ENCODE data around the gene NRARP. TPM values are rescaled to one million over a fixed set of nuclear protein-coding genes. Genes with fewer than 3 reads are reported as not detected.

The NRARP gene
- total and polyA plus RNA-seq, 7 experiments from 2014 or later: 0.70 to 2.7 (median 1.7) TPM; not detected in 2

- DNase-seq (no peak), ATAC-seq (no peak)
- Mint-ChIP-seq H3K27ac (peak overlapping the region in 1 of 9 donors; percentile 50), H3K4me1 (peaks cover 0 to 20% (median 13%) of the 10 kb centered on the region in 7 donors), H3K27me3 (peaks cover 22 to 50% (median 31%) of the 10 kb centered on the region in 5 donors), H3K4me3 (peak overlapping the region; percentile 32 to 86 (median 71)), H3K36me3 (no peaks in the 10 kb centered on the region), H3K9me3 (no peaks in the 10 kb centered on the region)
- Histone ChIP-seq H3K27ac (ENCODE audit: low read depth, low read length) (no peak overlapping the region), H3K4me1 (ENCODE audit: control insufficient read depth in 2 of 2, insufficient read depth in 2 of 2, low read length in 2 of 2) (peaks cover 7 to 12% of the 10 kb centered on the region in 2 donors), H3K27me3 (ENCODE audit: control insufficient read depth in 2 of 2, insufficient read depth in 2 of 2, low read length in 2 of 2) (peaks cover 15 to 30% of the 10 kb centered on the region in 2 donors), H3K9me3 (ENCODE audit: control insufficient read depth in 2 of 3, low read length in 3 of 3) (no peaks in the 10 kb centered on the region), H3K4me3 (ENCODE audit: low read length) (no peak overlapping the region), H3K36me3 (ENCODE audit: control insufficient read depth in 2 of 3, insufficient read depth in 3 of 3, low read length in 3 of 3) (no peaks in the 10 kb centered on the region)
- CTCF ChIA-PET: interaction anchor here (1.0 to 1.2 kb wide), 3 partner anchors 13 to 108 kb away, joined by 3 to 5 read pairs (median 3); partner anchors contain the start of gene RNF224
- POLR2A ChIA-PET: no interaction called here
- intact Hi-C loops (cut with micrococcal nuclease): loop anchor here (1.0 to 2.0 kb wide), 3 partner anchors 111 to 149 kb away; no protein-coding TSS in a partner anchor
These were observed 6.0 kb downstream of the NRARP start for GRCh38 chr9:137295849-137296669.

- CTCF ChIA-PET: no interaction called here
These were observed 6.7 kb downstream of the NRARP start for GRCh38 chr9:137295238-137295811.

GRCh38 chr9:137294681-137295237, 7.3 kb downstream of the NRARP start:
- H3K9me3 ChIP-seq (ENCODE audit: control insufficient read depth in 2 of 3, low read length in 3 of 3): no peaks in the 10 kb centered on the region
- H3K4me3 ChIP-seq (ENCODE audit: low read length): peak overlapping the region; percentile 27
- Mint-ChIP-seq H3K27ac (no peak overlapping the region), H3K4me3 (peak overlapping the region; percentile 11 to 76 (median 54)), H3K36me3 (no peaks in the 10 kb centered on the region), H3K9me3 (no peaks in the 10 kb centered on the region), H3K4me1 (peaks cover 0 to 13% (median 8%) of the 10 kb centered on the region in 7 donors), H3K27me3 (peaks cover 22 to 41% (median 23%) of the 10 kb centered on the region in 5 donors)
- ChIA-PET CTCF (interaction anchor here (0.6 kb wide), 1 partner anchor 403 kb away, joined by 3 read pairs; no protein-coding TSS in a partner anchor), POLR2A (no interaction called here)
- intact Hi-C loops (cut with micrococcal nuclease): loop anchor here (1.0 to 5.0 kb wide), 4 partner anchors 112 to 233 kb away; no protein-coding TSS in a partner anchor
- no peak overlapping the region for H3K27ac ChIP-seq (ENCODE audit: low read depth, low read length)
- H3K4me1 ChIP-seq (ENCODE audit: control insufficient read depth in 2 of 2, insufficient read depth in 2 of 2, low read length in 2 of 2): peaks cover 0 to 6% of the 10 kb centered on the region in 2 donors
- H3K36me3 ChIP-seq (ENCODE audit: control insufficient read depth in 2 of 3, insufficient read depth in 3 of 3, low read length in 3 of 3): no peaks in the 10 kb centered on the region
- DNase-seq (no peak), ATAC-seq (peak; percentile 17)
- peaks cover 7 to 26% of the 10 kb centered on the region in 2 donors for H3K27me3 ChIP-seq (ENCODE audit: control insufficient read depth in 2 of 2, insufficient read depth in 2 of 2, low read length in 2 of 2)

More at GRCh38 chr9:137295238-137295811, 6.7 kb downstream of the NRARP start:
- intact Hi-C loops (cut with micrococcal nuclease): loop anchor here (1.0 to 2.0 kb wide), 3 partner anchors 111 to 149 kb away; no protein-coding TSS in a partner anchor
- peak overlapping the region in 8 of 10 donors; percentile 5 to 76 (median 54) for H3K4me3 Mint-ChIP-seq
- no peak overlapping the region for H3K27ac Mint-ChIP-seq
- H3K4me3 ChIP-seq (ENCODE audit: low read length): peak overlapping the region; percentile 27
- H3K27ac ChIP-seq (ENCODE audit: low read depth, low read length): no peak overlapping the region
- POLR2A ChIA-PET: no interaction called here
- H3K4me1 Mint-ChIP-seq: peaks cover 0 to 15% (median 9%) of the 10 kb centered on the region in 7 donors
- no peaks in the 10 kb centered on the region for H3K36me3 ChIP-seq (ENCODE audit: control insufficient read depth in 2 of 3, insufficient read depth in 3 of 3, low read length in 3 of 3)
- peaks cover 22 to 45% (median 26%) of the 10 kb centered on the region in 5 donors for H3K27me3 Mint-ChIP-seq
- no peaks in the 10 kb centered on the region for H3K9me3 Mint-ChIP-seq
- DNase-seq: peak in 7 of 9 donors; percentile 36 to 80 (median 54)
- no peaks in the 10 kb centered on the region for H3K9me3 ChIP-seq (ENCODE audit: control insufficient read depth in 2 of 3, low read length in 3 of 3)
- peaks cover under 1 to 6% of the 10 kb centered on the region in 2 donors for H3K4me1 ChIP-seq (ENCODE audit: control insufficient read depth in 2 of 2, insufficient read depth in 2 of 2, low read length in 2 of 2)
- peaks cover 12 to 30% of the 10 kb centered on the region in 2 donors for H3K27me3 ChIP-seq (ENCODE audit: control insufficient read depth in 2 of 2, insufficient read depth in 2 of 2, low read length in 2 of 2)
- ATAC-seq: peak; percentile 92
- no peaks in the 10 kb centered on the region for H3K36me3 Mint-ChIP-seq

GRCh38 chr9:137294091-137294680, 7.9 kb downstream of the NRARP start:
- H3K36me3 Mint-ChIP-seq: no peaks in the 10 kb centered on the region
- no peak overlapping the region for H3K27ac Mint-ChIP-seq
- ChIA-PET CTCF (interaction anchor here (0.6 kb wide), 1 partner anchor 403 kb away, joined by 3 read pairs; no protein-coding TSS in a partner anchor), POLR2A (no interaction called here)
- DNase-seq: no peak
- peaks cover 0 to 6% of the 10 kb centered on the region in 2 donors for H3K4me1 ChIP-seq (ENCODE audit: control insufficient read depth in 2 of 2, insufficient read depth in 2 of 2, low read length in 2 of 2)
- H3K9me3 ChIP-seq (ENCODE audit: control insufficient read depth in 2 of 3, low read length in 3 of 3): no peaks in the 10 kb centered on the region
- H3K36me3 ChIP-seq (ENCODE audit: control insufficient read depth in 2 of 3, insufficient read depth in 3 of 3, low read length in 3 of 3): no peaks in the 10 kb centered on the region
- H3K27me3 ChIP-seq (ENCODE audit: control insufficient read depth in 2 of 2, insufficient read depth in 2 of 2, low read length in 2 of 2): peaks cover 3 to 21% of the 10 kb centered on the region in 2 donors
- H3K27ac ChIP-seq (ENCODE audit: low read depth, low read length): no peak overlapping the region
- ATAC-seq: peak; percentile 51
- peaks cover 0 to 13% (median 8%) of the 10 kb centered on the region in 7 donors for H3K4me1 Mint-ChIP-seq
- intact Hi-C loops (cut with micrococcal nuclease): loop anchor here (2.0 to 5.0 kb wide), 3 partner anchors 113 to 233 kb away; no protein-coding TSS in a partner anchor
- H3K9me3 Mint-ChIP-seq: no peaks in the 10 kb centered on the region
- peaks cover 22 to 38% (median 23%) of the 10 kb centered on the region in 5 donors for H3K27me3 Mint-ChIP-seq
- no peak overlapping the region for H3K4me3 ChIP-seq (ENCODE audit: low read length)
- peak overlapping the region; percentile 11 to 76 (median 54) for H3K4me3 Mint-ChIP-seq

- Mint-ChIP-seq H3K4me3 (peak overlapping the region in 3 of 10 donors; percentile 26 to 58 (median 52)), H3K36me3 (no peaks in the 10 kb centered on the region), H3K9me3 (no peaks in the 10 kb centered on the region), H3K4me1 (peaks cover 0 to 13% (median 8%) of the 10 kb centered on the region in 7 donors), H3K27me3 (peaks cover 22 to 32% (median 23%) of the 10 kb centered on the region in 5 donors), H3K27ac (no peak overlapping the region)
- POLR2A ChIA-PET: no interaction called here
- H3K4me3 ChIP-seq (ENCODE audit: low read length): no peak overlapping the region
- DNase-seq: no peak
- no peak for ATAC-seq
- CTCF ChIA-PET: no interaction called here
- H3K4me1 ChIP-seq (ENCODE audit: control insufficient read depth in 2 of 2, insufficient read depth in 2 of 2, low read length in 2 of 2): peaks cover 0 to 6% of the 10 kb centered on the region in 2 donors
- H3K27me3 ChIP-seq (ENCODE audit: control insufficient read depth in 2 of 2, insufficient read depth in 2 of 2, low read length in 2 of 2): peaks cover 0 to 15% of the 10 kb centered on the region in 2 donors
- H3K27ac ChIP-seq (ENCODE audit: low read depth, low read length): no peak overlapping the region
- no peaks in the 10 kb centered on the region for H3K9me3 ChIP-seq (ENCODE audit: control insufficient read depth in 2 of 3, low read length in 3 of 3)
- no peaks in the 10 kb centered on the region for H3K36me3 ChIP-seq (ENCODE audit: control insufficient read depth in 2 of 3, insufficient read depth in 3 of 3, low read length in 3 of 3)
- intact Hi-C loops (cut with micrococcal nuclease): loop anchor here (2.0 to 5.0 kb wide), 3 partner anchors 113 to 234 kb away; no protein-coding TSS in a partner anchor
These were observed 8.5 kb downstream of the NRARP start for GRCh38 chr9:137293482-137294090.
